ENCODE data around the gene LBR. TPM values are rescaled to one million over a fixed set of nuclear protein-coding genes. Genes with fewer than 3 reads are reported as not detected.

The LBR gene
- total and polyA plus RNA-seq, 4 donors = 14.3 to 201 (median 22.6) TPM

- TF ChIP-seq REST (IDR thresholded peaks at IDR 0.05) = no peak
- TF ChIP-seq ATF3 (IDR thresholded peaks at IDR 0.05) = no peak
- TF ChIP-seq JUND (IDR thresholded peaks at IDR 0.05) = peak; percentile 70 to 74
- no peak for TF ChIP-seq NR2F2 (IDR thresholded peaks at IDR 0.05)
- peak; percentile 95 for TF ChIP-seq SP1 (IDR thresholded peaks at IDR 0.05)
- peak; percentile 98 to 99 for TF ChIP-seq EGR1 (IDR thresholded peaks at IDR 0.05; ENCODE audit: low read depth in 2 of 2)
These were observed 13.7 kb upstream of the LBR start (continued) for GRCh38 chr1:225441314-225442122.

GRCh38 chr1:225440380-225441221 is 12.8 kb upstream of the LBR start:
- peak overlapping the region; percentile 82 to 88 for H3K27ac ChIP-seq (ENCODE audit: low read depth in 1 of 2, low read length in 2 of 2)
- TF ChIP-seq TAF1 (conservative IDR thresholded peaks at IDR 0.05) (no peak), SP1 (IDR thresholded peaks at IDR 0.05) (no peak), HNF4G (IDR thresholded peaks at IDR 0.05) (peak; percentile 25), JUND (IDR thresholded peaks at IDR 0.05) (no peak), ATF3 (IDR thresholded peaks at IDR 0.05) (no peak), RXRA (IDR thresholded peaks at IDR 0.05) (no peak), GABPA (IDR thresholded peaks at IDR 0.05 in 1 of 2, conservative IDR thresholded peaks at IDR 0.05 in 1 of 2) (no peak), ZBTB33 (IDR thresholded peaks at IDR 0.05) (no peak), MAX (IDR thresholded peaks at IDR 0.05) (peak; percentile 33), HNF4A (conservative IDR thresholded peaks at IDR 0.05) (peak; percentile 42 to 55), RAD21 (IDR thresholded peaks at IDR 0.05) (no peak), YY1 (IDR thresholded peaks at IDR 0.05) (no peak), REST (IDR thresholded peaks at IDR 0.05) (no peak), CTCF (IDR thresholded peaks at IDR 0.05; ENCODE audit: low read depth, low read length, missing input control) (no peak)
- H3K4me3 ChIP-seq (ENCODE audit: low read depth in 1 of 3, low read length in 3 of 3) = no peak overlapping the region
- H3K9me3 ChIP-seq (ENCODE audit: control insufficient read depth in 4 of 4, low read length in 3 of 4) = no peaks in the 10 kb centered on the region
- H3K36me3 ChIP-seq (ENCODE audit: control insufficient read depth in 4 of 4, insufficient read depth in 3 of 4, low read depth in 1 of 4, low read length in 3 of 4) = no peaks in the 10 kb centered on the region
- WGBS = 68% methylated on average over 4 of the region's 4 CpGs
- H3K27me3 ChIP-seq (ENCODE audit: control insufficient read depth in 4 of 4, insufficient read depth in 4 of 4, low read length in 3 of 4) = no peaks in the 10 kb centered on the region
- no peak for DNase-seq (ENCODE audit: low spot score)
- H3K9ac ChIP-seq (ENCODE audit: low read depth in 1 of 2, low read length in 2 of 2) = peak overlapping the region in 1 of 2 donors; percentile 57
- peaks cover 7 to 47% (median 32%) of the 10 kb centered on the region in 4 donors for H3K4me1 ChIP-seq (ENCODE audit: control insufficient read depth in 4 of 4, insufficient read depth in 4 of 4, low read length in 3 of 4)

Measured in liver (tissue), 9 donors.